HG03196 (cell line): ENCODE data around the gene RABEP2.

Experiments used
- ATAC-seq: cut with Tn5 transposase; IDR thresholded peaks from one replicate; pipeline ENCODE4 v1.9.1; 2021; ENCODE audit not compliant: unreplicated experiment

RABEP2 gene

GRCh38 chr16:28859326-28859725 lies 65.7 kb downstream of the RABEP2 start:
- no peak for ATAC-seq

- ATAC-seq: no peak
These were observed 66.6 kb downstream of the RABEP2 start for GRCh38 chr16:28858421-28858820.
